ENCODE results near the gene KIAA0232. TPM values are rescaled to one million over a fixed set of nuclear protein-coding genes. Genes with fewer than 3 reads are reported as not detected.
"Not testable (repeated sequence)": the region's sequence is repeated elsewhere in the genome, so short reads cannot be mapped to it uniquely, and the experiment has no call there.

KIAA0232 gene
- total RNA-seq, 6 experiments from 2014 or later = 12.0 to 23.8 (median 16.5) TPM

DNA sequence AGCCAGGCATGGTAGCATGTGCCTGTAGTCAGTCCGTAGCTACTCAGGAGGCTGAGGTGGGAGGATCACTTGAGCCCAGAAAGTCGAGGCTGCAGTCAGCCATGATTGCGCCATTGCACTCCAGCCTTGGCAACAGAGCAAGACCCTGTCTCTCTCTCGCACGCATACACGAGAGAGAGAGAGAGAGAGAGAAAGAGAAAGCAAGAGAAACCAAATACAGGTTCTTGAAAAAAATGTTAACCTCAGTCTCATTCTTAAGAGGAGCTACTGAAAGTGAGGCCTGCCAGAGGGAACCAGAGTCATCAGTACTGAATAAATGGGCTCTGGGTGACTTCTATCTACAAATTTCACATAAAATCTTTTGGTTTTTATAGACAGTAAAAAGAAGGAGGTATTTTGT, 42.9 kb downstream of the KIAA0232 start:
- no peak for TF ChIP-seq POLR2A (IDR thresholded peaks at IDR 0.05)
- TF ChIP-seq, protein P1, sequence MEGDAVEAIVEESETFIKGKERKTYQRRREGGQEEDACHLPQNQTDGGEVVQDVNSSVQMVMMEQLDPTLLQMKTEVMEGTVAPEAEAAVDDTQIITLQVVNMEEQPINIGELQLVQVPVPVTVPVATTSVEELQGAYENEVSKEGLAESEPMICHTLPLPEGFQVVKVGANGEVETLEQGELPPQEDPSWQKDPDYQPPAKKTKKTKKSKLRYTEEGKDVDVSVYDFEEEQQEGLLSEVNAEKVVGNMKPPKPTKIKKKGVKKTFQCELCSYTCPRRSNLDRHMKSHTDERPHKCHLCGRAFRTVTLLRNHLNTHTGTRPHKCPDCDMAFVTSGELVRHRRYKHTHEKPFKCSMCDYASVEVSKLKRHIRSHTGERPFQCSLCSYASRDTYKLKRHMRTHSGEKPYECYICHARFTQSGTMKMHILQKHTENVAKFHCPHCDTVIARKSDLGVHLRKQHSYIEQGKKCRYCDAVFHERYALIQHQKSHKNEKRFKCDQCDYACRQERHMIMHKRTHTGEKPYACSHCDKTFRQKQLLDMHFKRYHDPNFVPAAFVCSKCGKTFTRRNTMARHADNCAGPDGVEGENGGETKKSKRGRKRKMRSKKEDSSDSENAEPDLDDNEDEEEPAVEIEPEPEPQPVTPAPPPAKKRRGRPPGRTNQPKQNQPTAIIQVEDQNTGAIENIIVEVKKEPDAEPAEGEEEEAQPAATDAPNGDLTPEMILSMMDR (IDR thresholded peaks at IDR 0.05) = no peak
- H3K27ac ChIP-seq = no peak overlapping the region
- H3K9me3 ChIP-seq = no peaks in the 10 kb centered on the region
- no peaks in the 10 kb centered on the region for H3K27me3 ChIP-seq
- H3K4me1 ChIP-seq = no peaks in the 10 kb centered on the region
- peaks cover 0 to 39% (median under 1%) of the 10 kb centered on the region in 4 donors for H3K36me3 ChIP-seq
- no peak overlapping the region for H3K4me3 ChIP-seq
- DNase-seq (no peak), ATAC-seq (no peak)
- intact Hi-C loops (cut with DNase I) = no loop called here
- 100% methylated on average over 1 of the region's 6 CpGs for WGBS (ENCODE audit: insufficient coverage, low coverage, low lambda C conversion rate, missing lambda C conversion rate)

- intact Hi-C loops (cut with DNase I) = no loop called here
- TF ChIP-seq, protein P1 (IDR thresholded peaks at IDR 0.05) = no peak
- TF ChIP-seq POLR2A (IDR thresholded peaks at IDR 0.05) = no peak
- no peaks in the 10 kb centered on the region for H3K4me1 ChIP-seq
- no peak overlapping the region for H3K4me3 ChIP-seq
- DNase-seq = no peak
- H3K9me3 ChIP-seq = no peaks in the 10 kb centered on the region
- no peak overlapping the region for H3K27ac ChIP-seq
- ATAC-seq = no peak
- 79% methylated on average over 7 of the region's 9 CpGs for WGBS (ENCODE audit: insufficient coverage, low coverage, low lambda C conversion rate, missing lambda C conversion rate)
- H3K27me3 ChIP-seq = no peaks in the 10 kb centered on the region
- H3K36me3 ChIP-seq = peaks cover 0 to 48% (median under 1%) of the 10 kb centered on the region in 4 donors
Measured at GRCh38 chr4:6826781-6827508, 44.4 kb downstream of the KIAA0232 start.

DNA sequence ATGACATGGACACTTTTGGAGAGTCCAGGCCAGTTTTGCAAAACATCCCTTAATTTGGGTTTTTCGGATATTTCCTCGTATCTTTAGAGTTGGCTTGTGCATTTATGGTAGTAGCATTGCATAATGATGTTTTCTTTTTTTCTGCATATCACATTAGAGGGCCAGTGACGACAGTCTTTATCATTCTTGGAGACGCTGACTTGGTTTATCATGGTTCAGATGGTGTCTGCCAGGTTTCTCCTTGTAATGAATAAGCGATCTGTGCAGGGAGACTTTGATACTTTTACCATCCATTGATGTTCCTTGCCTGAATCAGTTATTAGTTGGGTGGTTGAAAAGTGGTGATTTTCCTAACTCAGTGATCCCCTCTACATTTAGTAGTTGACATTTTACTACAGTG, 46.6 kb downstream of the KIAA0232 start:
- Histone ChIP-seq H3K36me3 (peaks cover 0 to 55% (median 2%) of the 10 kb centered on the region in 4 donors), H3K9me3 (no peaks in the 10 kb centered on the region), H3K4me1 (no peaks in the 10 kb centered on the region), H3K27ac (no peak overlapping the region), H3K4me3 (no peak overlapping the region), H3K27me3 (no peaks in the 10 kb centered on the region)
- no peak for ATAC-seq
- intact Hi-C loops (cut with DNase I) = no loop called here
- 71% methylated on average over 5 of the region's 5 CpGs for WGBS (ENCODE audit: insufficient coverage, low coverage, low lambda C conversion rate, missing lambda C conversion rate)
- TF ChIP-seq, protein P1 (IDR thresholded peaks at IDR 0.05) = no peak
- no peak for TF ChIP-seq POLR2A (IDR thresholded peaks at IDR 0.05)
- no peak for DNase-seq

- ATAC-seq = no peak
- no peak overlapping the region for H3K4me3 ChIP-seq
- WGBS (ENCODE audit: insufficient coverage, low coverage, low lambda C conversion rate, missing lambda C conversion rate) = 93% methylated on average over 2 of the region's 3 CpGs
- no peaks in the 10 kb centered on the region for H3K27me3 ChIP-seq
- H3K27ac ChIP-seq = no peak overlapping the region
- peaks cover 0 to 9% (median 0%) of the 10 kb centered on the region in 4 donors for H3K4me1 ChIP-seq
- no peaks in the 10 kb centered on the region for H3K9me3 ChIP-seq
- peaks cover 0 to 23% (median 1%) of the 10 kb centered on the region in 4 donors for H3K36me3 ChIP-seq
- DNase-seq = no peak
- intact Hi-C loops (cut with DNase I) = no loop called here
- TF ChIP-seq POLR2A (IDR thresholded peaks at IDR 0.05) = no peak
- TF ChIP-seq, protein P1 (IDR thresholded peaks at IDR 0.05) = no peak
Measured at GRCh38 chr4:6834867-6835266, 52.3 kb downstream of the KIAA0232 start.

DNA sequence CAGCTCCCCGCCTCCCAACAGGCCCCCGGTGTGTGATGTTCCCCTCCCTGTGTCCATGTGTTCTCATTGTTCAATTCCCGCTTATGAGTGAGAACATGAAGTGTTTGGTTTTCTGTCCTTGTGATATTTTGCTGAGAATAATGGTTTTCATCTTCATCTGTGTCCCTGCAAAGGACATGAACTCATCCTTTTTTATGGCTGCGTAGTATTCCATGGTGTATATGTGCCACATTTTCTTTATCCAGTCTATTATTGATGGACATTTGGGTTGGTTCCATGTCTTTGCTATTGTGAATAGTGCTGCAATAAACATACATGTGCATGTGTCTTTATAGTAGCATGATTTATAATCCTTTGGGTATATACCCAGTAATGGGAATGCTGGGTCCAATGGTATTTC, 53.1 kb downstream of the KIAA0232 start:
- WGBS (ENCODE audit: insufficient coverage, low coverage, low lambda C conversion rate, missing lambda C conversion rate) = 93% methylated on average over 3 of the region's 4 CpGs
- intact Hi-C loops (cut with DNase I); H3K4me3 ChIP-seq; H3K9me3 ChIP-seq; H3K27me3 ChIP-seq; ATAC-seq; H3K27ac ChIP-seq; DNase-seq: not testable (repeated sequence)
- Histone ChIP-seq H3K36me3 (peaks cover 0 to 17% (median 1%) of the 10 kb centered on the region in 4 donors), H3K4me1 (peaks cover 0 to 14% (median 0%) of the 10 kb centered on the region in 4 donors)

- DNase-seq; intact Hi-C loops (cut with DNase I); H3K27ac ChIP-seq; ATAC-seq; H3K27me3 ChIP-seq; H3K9me3 ChIP-seq; H3K4me3 ChIP-seq: not testable (repeated sequence)
- WGBS (ENCODE audit: insufficient coverage, low coverage, low lambda C conversion rate, missing lambda C conversion rate) = 93% methylated on average over 5 of the region's 34 CpGs
- Histone ChIP-seq H3K4me1 (peaks cover 0 to 14% (median 0%) of the 10 kb centered on the region in 4 donors), H3K36me3 (peaks cover 0 to 17% (median 1%) of the 10 kb centered on the region in 4 donors)
Measured at GRCh38 chr4:6837106-6837505, 54.6 kb downstream of the KIAA0232 start.

Data from right lobe of liver (tissue), 6 donors.